Activated T-cell treated with anti-CD3 and anti-CD28 coated beads for 1 hour (primary cell): Measurements from ENCODE around the gene AFDN.

Source experiments
- DNase-seq: peaks from one replicate; pipeline ENCODE4 v3.0.0-alpha.2; 2020; ENCODE audit warnings: low read depth

AFDN gene

DNA sequence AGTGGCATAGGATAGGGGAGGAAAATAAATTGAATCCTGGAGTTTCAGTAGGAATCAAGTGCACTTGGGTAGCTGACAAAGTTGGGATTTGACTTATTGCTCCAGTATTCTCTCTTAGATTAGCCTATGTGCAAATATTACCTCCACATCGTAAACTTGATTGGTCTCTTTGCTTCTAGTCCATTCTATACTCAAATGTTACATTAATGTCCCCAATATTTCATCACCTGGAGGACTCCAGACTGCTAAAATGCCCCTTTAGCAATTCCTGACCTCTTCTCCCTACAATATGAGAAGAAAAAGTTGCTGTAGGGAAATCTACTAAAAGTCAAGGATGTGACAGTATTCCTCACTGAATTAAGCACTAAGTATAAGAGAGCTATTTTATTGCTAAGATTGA is 16.3 kb downstream of the AFDN start:
- DNase-seq = no peak

DNA sequence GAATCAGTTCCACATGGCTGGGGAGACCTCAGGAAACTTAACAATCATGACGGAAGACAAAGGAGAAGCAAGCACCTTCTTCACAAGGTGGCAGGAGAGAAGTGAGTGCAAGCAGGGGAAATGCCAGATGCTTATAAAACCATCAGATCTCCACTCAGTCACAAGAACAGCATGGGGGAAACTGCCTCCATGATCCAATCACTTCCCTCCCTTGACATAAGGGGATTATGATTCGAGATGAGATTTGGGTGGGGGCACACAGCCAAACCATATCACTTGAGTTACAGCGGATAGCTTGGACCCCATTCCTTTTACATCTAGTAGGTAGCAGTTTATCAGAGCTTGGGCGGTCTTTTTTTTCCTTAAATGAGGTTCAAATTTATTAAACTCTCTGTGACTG is 19.1 kb downstream of the AFDN start:
- no peak for DNase-seq

DNA sequence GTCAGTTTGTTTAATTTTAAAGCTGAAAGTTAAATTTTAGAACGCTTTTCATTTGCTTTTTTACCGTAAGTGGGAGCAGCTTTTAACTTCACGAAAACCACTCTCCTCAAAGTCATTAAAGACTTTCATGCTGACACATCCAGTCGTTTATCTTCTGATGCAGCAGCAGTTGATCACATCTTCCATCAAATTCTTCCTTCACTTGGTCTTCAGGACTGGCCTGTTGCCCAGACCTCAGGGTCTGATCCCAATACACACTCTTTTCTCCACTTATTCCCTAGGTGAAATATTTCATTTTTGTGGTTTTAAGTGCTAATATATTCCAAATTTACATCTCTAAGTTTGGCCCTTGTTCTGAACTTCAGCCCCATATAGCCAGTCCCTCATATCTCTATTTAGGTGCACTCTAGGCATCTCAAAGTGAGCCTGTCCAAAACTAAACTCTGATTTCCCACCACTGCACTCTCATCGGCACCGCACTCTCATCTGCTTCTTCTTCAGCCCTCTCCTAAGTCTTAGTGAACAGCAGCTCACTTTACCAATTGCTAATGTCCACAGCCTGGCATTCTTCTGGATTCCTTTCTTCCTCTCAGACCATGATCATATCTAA is 20.4 kb downstream of the AFDN start:
- no peak for DNase-seq

- no peak for DNase-seq
Measured at GRCh38 chr6:167847936-167848335, 21.2 kb downstream of the AFDN start.

DNA sequence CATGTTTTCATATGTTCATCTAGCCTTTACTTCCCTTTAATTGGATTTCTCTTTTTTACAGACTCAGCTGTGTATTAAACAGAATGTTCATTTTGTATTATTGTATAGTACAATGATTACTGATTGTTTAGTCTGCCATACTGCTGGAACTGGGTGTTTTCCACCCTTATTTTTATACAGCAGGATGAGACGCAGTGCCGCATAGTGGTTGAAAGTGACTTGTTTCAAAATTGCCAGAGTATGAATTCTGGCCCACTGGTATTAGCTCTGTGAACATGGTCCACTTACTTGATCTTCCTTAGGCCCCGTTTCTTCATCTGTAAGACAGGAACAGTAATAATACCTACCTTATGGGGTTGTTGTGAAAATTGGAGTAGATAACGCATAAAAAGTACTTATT is 22.1 kb downstream of the AFDN start:
- DNase-seq = no peak

DNA sequence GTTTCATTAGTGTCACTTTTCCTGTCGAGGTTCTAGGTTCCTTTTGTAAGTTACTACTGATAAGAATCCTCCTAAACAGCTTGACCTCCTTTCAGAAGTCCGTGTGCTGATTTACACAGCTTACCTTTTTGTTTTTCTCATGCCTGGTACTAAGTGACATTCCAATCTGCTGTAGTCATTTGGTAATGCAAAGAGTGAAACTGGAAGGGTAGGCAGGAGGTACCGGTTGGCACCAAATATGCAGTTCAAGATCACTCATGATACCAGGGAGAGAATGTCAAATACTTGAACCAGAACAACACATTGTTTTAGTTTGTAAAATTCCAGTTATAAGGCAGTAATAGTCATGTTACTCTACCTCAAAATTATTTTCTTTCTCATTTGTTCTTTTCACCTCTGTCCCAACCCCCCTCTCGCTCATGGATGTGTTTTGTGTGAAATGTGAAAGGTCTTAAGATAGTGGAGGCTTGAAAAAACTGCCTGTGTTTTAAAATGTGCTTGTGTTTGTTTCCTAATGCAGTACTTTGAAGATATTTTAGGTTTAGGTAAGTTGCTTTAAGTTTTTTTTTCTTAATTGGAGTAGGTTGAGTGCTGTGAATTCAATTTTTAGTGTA is 23.2 kb downstream of the AFDN start:
- no peak for DNase-seq

- DNase-seq = no peak
Measured at GRCh38 chr6:167850782-167851181, 24.1 kb downstream of the AFDN start.

DNA sequence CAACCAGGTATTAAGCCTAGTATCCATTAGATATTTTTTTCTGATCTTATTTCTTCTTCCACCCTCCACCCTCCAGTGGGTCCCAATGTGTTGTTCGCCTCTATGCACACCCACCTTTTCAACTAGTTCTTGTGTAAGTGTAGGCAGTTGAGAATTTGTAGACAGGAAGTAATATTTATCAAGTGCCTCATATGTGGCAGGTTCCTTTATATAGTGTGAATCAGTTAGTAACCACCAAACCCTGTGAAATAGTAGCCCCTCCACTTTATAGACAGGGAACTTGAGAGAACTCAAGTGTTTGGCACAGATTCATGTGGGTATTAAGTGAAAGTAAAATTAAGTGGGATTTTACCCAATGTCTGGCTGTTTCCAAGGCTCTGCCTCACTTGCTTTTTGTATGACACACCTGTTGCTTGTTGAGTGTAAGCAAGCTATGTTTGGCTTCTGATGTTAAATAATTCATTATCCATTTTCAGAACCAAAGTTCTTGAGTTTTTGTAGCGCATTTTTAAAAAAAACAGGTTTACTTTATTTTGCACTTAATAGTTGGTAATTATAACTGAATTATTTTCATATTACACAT is 24.8 kb downstream of the AFDN start:
- DNase-seq = no peak

- DNase-seq = no peak
Measured at GRCh38 chr6:167855825-167856425, 29.2 kb downstream of the AFDN start.

DNA sequence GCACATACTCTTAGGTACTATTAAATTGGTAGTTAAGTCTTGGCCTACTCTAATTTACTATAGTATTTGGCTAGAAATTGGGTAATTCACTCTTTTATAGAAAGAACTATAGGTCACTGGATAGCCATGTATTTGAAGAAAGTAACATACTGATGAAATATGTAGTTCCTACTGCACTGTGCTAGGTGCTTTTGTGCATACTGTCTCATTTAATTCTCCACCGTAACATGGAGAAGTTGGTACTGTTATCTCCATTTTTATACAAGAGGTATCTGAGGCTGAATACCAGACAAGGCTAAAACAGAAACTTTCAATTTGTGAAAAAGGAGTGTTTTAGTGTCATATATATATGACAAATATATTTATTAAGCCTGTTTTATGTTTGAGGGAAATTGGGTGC is 29.8 kb downstream of the AFDN start:
- no peak for DNase-seq

GRCh38 chr6:167856999-167857660 is 30.4 kb downstream of the AFDN start:
- DNase-seq = no peak

GRCh38 chr6:167858086-167858591 is 31.4 kb downstream of the AFDN start:
- DNase-seq = no peak

- no peak for DNase-seq
Measured at GRCh38 chr6:167858842-167859664, 32.3 kb downstream of the AFDN start.

DNA sequence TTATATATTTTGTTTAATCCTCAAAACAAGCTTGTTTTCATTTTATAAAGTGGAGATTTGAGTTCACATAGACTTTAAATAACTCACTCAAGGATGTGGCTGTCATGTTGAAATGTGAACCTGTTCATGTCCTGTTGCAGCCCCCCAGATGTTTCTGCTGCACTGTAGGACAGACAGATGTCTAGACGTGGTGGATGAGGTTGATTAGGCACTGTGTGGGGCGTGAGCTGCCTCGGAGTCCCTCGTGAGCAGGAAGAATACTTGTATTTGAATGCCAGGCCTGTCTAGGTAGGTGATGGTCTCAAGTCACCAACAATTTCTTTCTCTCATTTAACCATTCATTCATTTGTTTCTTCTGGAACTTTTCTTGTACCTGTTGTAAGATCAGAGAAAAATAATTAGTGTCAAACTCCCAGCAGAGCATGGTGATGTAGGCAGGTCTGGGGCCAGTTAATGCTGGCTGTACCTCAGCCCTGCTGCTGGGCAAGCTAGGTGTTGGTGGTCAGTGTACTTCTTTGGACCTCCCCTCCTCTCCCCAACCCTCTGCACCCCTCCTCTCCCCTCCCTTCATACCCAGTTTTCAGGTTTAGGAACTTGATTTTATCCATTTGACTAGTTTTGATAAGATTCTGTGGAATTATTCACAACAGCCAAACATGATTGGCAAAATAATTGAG is 34.0 kb downstream of the AFDN start:
- DNase-seq = no peak

GRCh38 chr6:167861424-167861823 is 34.7 kb downstream of the AFDN start:
- no peak for DNase-seq

DNA sequence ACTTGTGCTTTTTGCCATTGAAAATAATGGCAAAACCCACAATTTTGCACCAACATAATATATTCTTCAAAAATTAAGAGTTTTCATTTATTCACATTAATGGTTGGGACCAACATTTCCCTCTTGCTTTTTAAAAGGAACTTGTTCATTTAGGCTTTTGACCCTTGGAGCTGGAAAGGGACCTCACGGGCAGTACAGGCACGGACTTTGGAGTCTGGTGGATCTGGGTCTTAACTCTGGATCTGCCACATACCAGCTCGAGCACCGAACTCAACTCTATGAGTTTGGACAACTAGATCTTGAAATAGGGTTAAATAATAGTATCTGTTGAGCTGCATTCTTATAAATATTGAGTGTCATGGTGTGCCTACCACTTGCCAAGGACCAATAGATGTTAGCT is 37.2 kb downstream of the AFDN start:
- no peak for DNase-seq

DNA sequence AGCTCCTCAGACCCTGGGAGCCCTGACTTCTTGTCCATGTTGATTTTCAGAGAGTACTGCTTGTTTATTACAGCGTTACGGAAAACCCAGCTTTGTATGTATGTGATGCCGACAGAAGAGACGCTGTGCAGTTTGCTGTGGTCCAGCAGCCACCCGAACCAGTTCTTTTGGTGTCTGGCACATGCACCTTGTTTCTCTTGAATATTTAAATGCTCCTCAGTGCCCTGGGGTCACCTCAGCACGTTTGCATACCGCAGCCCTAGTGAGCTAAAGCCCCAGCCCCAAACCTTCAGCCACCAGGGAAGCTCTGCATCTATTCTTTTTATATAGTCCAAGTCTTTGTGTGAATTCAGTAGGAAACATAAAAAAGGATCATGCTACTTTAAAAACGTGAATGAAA is 39.9 kb downstream of the AFDN start:
- no peak for DNase-seq

GRCh38 chr6:167870321-167870720 is 43.6 kb downstream of the AFDN start:
- DNase-seq = no peak

- DNase-seq = no peak
Measured at GRCh38 chr6:167872538-167873210, 46.0 kb downstream of the AFDN start.

GRCh38 chr6:167877994-167878779 is 51.5 kb downstream of the AFDN start:
- DNase-seq = no peak
